HEK293 (cell line): Measurements from ENCODE around the gene WDR86.

Experiments used
- CTCF ChIA-PET: fragments of 350-600 bp; formaldehyde crosslinking; extraction: SDS; loops from one replicate; lab custom pipeline; 2021; ENCODE audit warnings: antibody characterized with exemption; lab: Yijun Ruan, JAX
- POLR2A ChIA-PET: fragments of 300-600 bp; formaldehyde crosslinking; extraction: SDS; loops from one replicate; lab custom pipeline; 2020; ENCODE audit warnings: antibody characterized with exemption, inconsistent platforms; lab: Yijun Ruan, JAX
- H3K27ac ChIP-seq: fragments of 200-500 bp; sonication (Bioruptor generic); 2 replicates; pipeline ENCODE4 v1.5.1; 2014; ENCODE audit warnings: low read depth, low read length, control low read depth, inconsistent platforms; ENCODE audit errors: extremely low read depth
- H3K36me3 ChIP-seq, 2 experiments: fragments of 200-500 bp in 1 of 2; sonication (Bioruptor generic) in 1 of 2; 1 replicate in 1 of 2; 2 replicates in 1 of 2; pipeline ENCODE4 v1.5.1; 2014 to 2017; ENCODE audit warnings: inconsistent platforms in 2 of 2, low read length in 2 of 2; ENCODE audit not compliant: control insufficient read depth in 2 of 2, insufficient read depth in 1 of 2
- H3K4me1 ChIP-seq: fragments of 200-500 bp; sonication (Bioruptor generic); 2 replicates; pipeline ENCODE4 v1.5.1; 2014; ENCODE audit warnings: mild to moderate bottlenecking, low read length, inconsistent platforms; ENCODE audit not compliant: control insufficient read depth, insufficient read depth
- H3K4me3 ChIP-seq: 2 replicates; pipeline ENCODE4 v1.5.1; 2011; ENCODE audit warnings: low read depth, mild to moderate bottlenecking, control low read depth, low read length, moderate library complexity
- H3K9me3 ChIP-seq: fragments of 200-500 bp; sonication (Bioruptor generic); 2 replicates; pipeline ENCODE4 v1.5.1; 2014; ENCODE audit warnings: low read depth, low read length, inconsistent platforms; ENCODE audit not compliant: control insufficient read depth, insufficient read depth
- GLI2 ChIP-seq: fragments of 450-650 bp; formaldehyde crosslinking; IDR thresholded peaks from 2 replicates; pipeline ENCODE4; 2017; ENCODE audit warnings: missing biosample characterization, missing genetic modification characterization, low read depth, borderline replicate concordance
- PBX3 ChIP-seq: sonication (generic); formaldehyde crosslinking; IDR thresholded peaks from 2 replicates; pipeline ENCODE4 v1.8.1; 2022; ENCODE audit warnings: mild to moderate bottlenecking, moderate library complexity, missing genetic modification reagents
- ZBTB17 ChIP-seq: fragments of 450-650 bp; formaldehyde crosslinking; IDR thresholded peaks from 2 replicates; pipeline ENCODE4 v1.5.1; 2016; ENCODE audit warnings: missing biosample characterization, missing genetic modification characterization
- ZNF148 ChIP-seq: fragments of 450-650 bp; formaldehyde crosslinking; IDR thresholded peaks from 2 replicates; pipeline ENCODE4 v1.5.0; 2017; ENCODE audit warnings: missing biosample characterization, missing genetic modification characterization, borderline replicate concordance
- ZNF174 ChIP-seq: fragments of 450-650 bp; formaldehyde crosslinking; IDR thresholded peaks from 2 replicates; pipeline ENCODE4 v1.5.0; 2017; ENCODE audit warnings: missing biosample characterization, mild to moderate bottlenecking, missing genetic modification characterization
- ZNF18 ChIP-seq: fragments of 450-650 bp; formaldehyde crosslinking; IDR thresholded peaks from 2 replicates; pipeline ENCODE4 v1.5.1; 2016; ENCODE audit warnings: missing biosample characterization, missing genetic modification characterization
- ZNF302 ChIP-seq: fragments of 450-650 bp; formaldehyde crosslinking; IDR thresholded peaks from 2 replicates; pipeline ENCODE4 v1.5.1; 2016; ENCODE audit warnings: missing biosample characterization, missing genetic modification characterization, low read depth
- ZNF473 ChIP-seq: fragments of 450-650 bp; formaldehyde crosslinking; IDR thresholded peaks from 2 replicates; pipeline ENCODE4 v1.5.1; 2017; ENCODE audit warnings: missing biosample characterization, missing genetic modification characterization
- ZNF48 ChIP-seq: fragments of 450-650 bp; formaldehyde crosslinking; IDR thresholded peaks from 2 replicates; pipeline ENCODE4 v1.5.1; 2016; ENCODE audit warnings: missing biosample characterization, missing genetic modification characterization
- ZNF514 ChIP-seq: fragments of 450-650 bp; formaldehyde crosslinking; IDR thresholded peaks from 2 replicates; pipeline ENCODE4 v1.5.1; 2016; ENCODE audit warnings: missing biosample characterization, missing genetic modification characterization
- ZNF529 ChIP-seq: fragments of 450-650 bp; formaldehyde crosslinking; IDR thresholded peaks from 2 replicates; pipeline ENCODE4 v1.5.1; 2017; ENCODE audit warnings: missing genetic modification characterization, missing biosample characterization; ENCODE audit not compliant: insufficient replicate concordance
- ZNF580 ChIP-seq: fragments of 450-650 bp; formaldehyde crosslinking; IDR thresholded peaks from 2 replicates; pipeline ENCODE4 v1.5.1; 2016; ENCODE audit warnings: missing biosample characterization, missing genetic modification characterization
- ZNF645 ChIP-seq: fragments of 450-650 bp; formaldehyde crosslinking; IDR thresholded peaks from 2 replicates; pipeline ENCODE4; 2016; ENCODE audit warnings: missing biosample characterization, missing genetic modification characterization
- ZNF664 ChIP-seq: fragments of 450-650 bp; formaldehyde crosslinking; IDR thresholded peaks from 2 replicates; pipeline ENCODE4 v1.5.1; 2016; ENCODE audit warnings: missing biosample characterization, missing genetic modification characterization
- ZNF843 ChIP-seq: fragments of 450-650 bp; formaldehyde crosslinking; IDR thresholded peaks from 2 replicates; pipeline ENCODE4 v1.5.1; 2016; ENCODE audit warnings: missing biosample characterization, missing genetic modification characterization

The WDR86 gene

GRCh38 chr7:151345576-151346469, 64.0 kb downstream of the WDR86 start:
- Histone ChIP-seq H3K27ac (no peak overlapping the region), H3K9me3 (no peaks in the 10 kb centered on the region), H3K36me3 (peaks cover 9 to 50% of the 10 kb centered on the region in 2 experiments; a peak in 2 of 3 replicates), H3K4me1 (no peaks in the 10 kb centered on the region), H3K4me3 (no peak overlapping the region)
- ChIA-PET POLR2A (no interaction called here), CTCF (interaction anchor here (0.6 to 11.2 kb wide), 4 partner anchors 30 to 437 kb away, joined by 3 to 157 read pairs (median 12); no protein-coding TSS in a partner anchor)
- peak; percentile 33; the same call in 1 of the 2 replicates for TF ChIP-seq ZNF664 (tag by site-specific recombination)
- TF ChIP-seq ZNF18 (tag by site-specific recombination) = no peak
- TF ChIP-seq ZNF148 (tag by site-specific recombination) = no peak
- no peak for TF ChIP-seq ZNF529 (tag by site-specific recombination)
- peak; percentile 48; the same call in 1 of the 2 replicates for TF ChIP-seq ZBTB17

- Histone ChIP-seq H3K4me1 (no peaks in the 10 kb centered on the region), H3K9me3 (no peaks in the 10 kb centered on the region), H3K27ac (no peak overlapping the region), H3K36me3 (peaks cover 9 to 37% of the 10 kb centered on the region in 2 experiments; a peak in 2 of 3 replicates), H3K4me3 (no peak overlapping the region)
- ChIA-PET POLR2A (no interaction called here), CTCF (interaction anchor here (0.7 to 3.5 kb wide), 4 partner anchors 13 to 29 kb away, joined by 3 to 22 read pairs (median 3); no protein-coding TSS in a partner anchor)
- no peak for TF ChIP-seq ZNF843 (tag by site-specific recombination)
- TF ChIP-seq ZNF174 = no peak
- TF ChIP-seq PBX3 (CRISPR knock-in tag) = no peak
- TF ChIP-seq ZNF580 = no peak
- no peak for TF ChIP-seq ZNF473 (tag by site-specific recombination)
- TF ChIP-seq GLI2 (tag by site-specific recombination) = no peak
- no peak for TF ChIP-seq ZNF514 (tag by site-specific recombination)
- no peak for TF ChIP-seq ZNF48 (tag by site-specific recombination)
- no peak for TF ChIP-seq ZNF302 (tag by site-specific recombination)
- no peak for TF ChIP-seq ZNF645 (tag by site-specific recombination)
Observed at GRCh38 chr7:151343516-151343915, 66.3 kb downstream of the WDR86 start.
